A549 (cell line): ENCODE measurements around the gene SET. TPM values are rescaled to one million over a fixed set of nuclear protein-coding genes. Genes with fewer than 3 reads are reported as not detected.
A peak's percentile ranks its signal among the peaks of the same experiment; 100 is the strongest.

Experiments
- ATAC-seq, 2 experiments: fragments of 200-7000 bp in 1 of 2; fragments of >200 bp in 1 of 2; cut with Nextera tagmentation in 1 of 2; cut with Tn5 transposase in 1 of 2; 3 replicates each; pipeline versions ENCODE4 v1.8.0 to v1.9.1; 2018 to 2020; ENCODE audit warnings: mild to moderate bottlenecking in 1 of 2, moderate library complexity in 1 of 2
- CTCF ChIA-PET: fragments of 300-600 bp; sonication (Branson Sonifier 250); formaldehyde crosslinking; extraction: SDS; loops from one replicate; lab custom pipeline; 2021; ENCODE audit warnings: antibody characterized with exemption, inconsistent platforms; lab: Yijun Ruan, JAX
- POLR2A ChIA-PET: fragments of 350-600 bp; formaldehyde crosslinking; extraction: SDS; loops from one replicate; lab custom pipeline; 2021; ENCODE audit warnings: antibody characterized with exemption, inconsistent platforms; lab: Yijun Ruan, JAX
- DNase-seq, 2 experiments: peaks; one replicate each; pipeline versions ENCODE4 v3.0.0 to v3.0.0-alpha.2; 2011 to 2016; ENCODE audit warnings: low read depth in 1 of 2, low spot score in 1 of 2
- FAIRE-seq: peaks from 2 replicates; lab custom pipeline; 2011; peaks lifted over from hg19 to GRCh38; lab: Jason Lieb, UNC
- H3K27ac ChIP-seq, 2 experiments: fragments of >200 bp; sonication (Bioruptor Twin); formaldehyde crosslinking; 3 replicates each; pipeline ENCODE4 v1.5.1; 2016 to 2017
- H3K4me1 ChIP-seq: fragments of >200 bp; sonication (Bioruptor Twin); formaldehyde crosslinking; 3 replicates; pipeline ENCODE4 v1.6.1; 2016
- H3K4me2 ChIP-seq: fragments of >200 bp; sonication (Bioruptor Twin); formaldehyde crosslinking; 3 replicates; pipeline ENCODE4 v1.6.1; 2016
- H3K4me3 ChIP-seq: fragments of >200 bp; sonication (Bioruptor Twin); formaldehyde crosslinking; 3 replicates; pipeline ENCODE4 v1.5.1; 2016
- H3K9me3 ChIP-seq: fragments of >200 bp; sonication (Bioruptor Twin); formaldehyde crosslinking; 3 replicates; pipeline ENCODE4 v1.6.1; 2016
- CBX8 ChIP-seq: fragments of 200-600 bp; sonication (generic); IDR thresholded peaks from 2 replicates; pipeline ENCODE4 v1.6.1; 2016
- EHMT2 ChIP-seq: fragments of 200-600 bp; sonication (generic); IDR thresholded peaks from 2 replicates; pipeline ENCODE4 v1.6.1; 2016; ENCODE audit warnings: antibody characterized with exemption, low read depth, mild to moderate bottlenecking, moderate library complexity
- EP300 ChIP-seq, 2 experiments: fragments of >200 bp; sonication (Bioruptor Twin); formaldehyde crosslinking; IDR thresholded peaks; 2 replicates in 1 of 2; 3 replicates in 1 of 2; pipeline ENCODE4 v1.6.1; 2016 to 2017
- GATA3 ChIP-seq: IDR thresholded peaks from 2 replicates; pipeline ENCODE4 v1.6.1; 2012; ENCODE audit warnings: borderline replicate concordance
- KDM1A ChIP-seq: fragments of 200-600 bp; sonication (generic); IDR thresholded peaks from 2 replicates; pipeline ENCODE4 v1.6.1; 2016; ENCODE audit warnings: low read depth, mild to moderate bottlenecking
- KDM5A ChIP-seq: fragments of 200-600 bp; sonication (generic); IDR thresholded peaks from 2 replicates; pipeline ENCODE4 v1.6.1; 2016; ENCODE audit warnings: antibody characterized with exemption, mild to moderate bottlenecking
- MAX ChIP-seq: IDR thresholded peaks from 2 replicates; pipeline ENCODE4 v1.6.1; 2012
- NR3C1 ChIP-seq: fragments of >200 bp; sonication (Bioruptor Twin); formaldehyde crosslinking; IDR thresholded peaks from 3 replicates; pipeline ENCODE4 v1.6.1; 2017
- POLR2A ChIP-seq: IDR thresholded peaks from 2 replicates; pipeline ENCODE4 v1.6.1; 2012; ENCODE audit warnings: mild to moderate bottlenecking, low read length
- RAD21 ChIP-seq, 2 experiments: fragments of >200 bp in 1 of 2; sonication (Bioruptor Twin) in 1 of 2; formaldehyde crosslinking in 1 of 2; IDR thresholded peaks in 1 of 2; conservative IDR thresholded peaks in 1 of 2; 2 replicates in 1 of 2; 3 replicates in 1 of 2; pipeline ENCODE4 v1.6.1; 2012 to 2018; ENCODE audit warnings: inconsistent platforms in 1 of 2
- RCOR1 ChIP-seq: fragments of 150-350 bp; IDR thresholded peaks from 2 replicates; pipeline ENCODE4 v1.6.1; 2014; ENCODE audit warnings: antibody characterized with exemption, low read length, low read depth
- REST ChIP-seq: fragments of 200-600 bp; sonication (generic); IDR thresholded peaks from 2 replicates; pipeline ENCODE4 v1.6.1; 2016; ENCODE audit warnings: antibody characterized with exemption, mild to moderate bottlenecking, moderate library complexity
- RFX5 ChIP-seq: fragments of 450-650 bp; IDR thresholded peaks from 2 replicates; pipeline ENCODE4 v1.7.1; 2014; ENCODE audit warnings: antibody characterized with exemption, mild to moderate bottlenecking, moderate library complexity
- USF2 ChIP-seq: fragments of 450-650 bp; IDR thresholded peaks from 2 replicates; pipeline ENCODE4 v1.6.1; 2014; ENCODE audit warnings: antibody characterized with exemption
- ZNF302 ChIP-seq: fragments of 250-450 bp; sonication (Bioruptor Pico); IDR thresholded peaks from 2 replicates; pipeline ENCODE4 v1.9.0; 2021; ENCODE audit warnings: inconsistent platforms, mild to moderate bottlenecking, moderate library complexity
- WGBS: methylation state at CpG from one replicate; pipeline ENCODE4 v1.1.6; 2017; ENCODE audit errors: missing lambda C conversion rate; 5-methylcytosine and 5-hydroxymethylcytosine counted together
- polyA plus RNA-seq, 4 experiments: library from polyadenylated mRNA; depleted of rRNA in 3 of 4; stranded (reverse); fragments of >200 nt; fragmentation: RNase III in 1 of 4; extraction: RNeasy Plus Mini Kit Qiagen cat#74134 plus additional on column Dnase treatment in 1 of 4; gene quantifications; 2 replicates in 3 of 4; 3 replicates in 1 of 4; pipeline ENCODE4 v1.2.3, GENCODE V29; 2011 to 2017

SET gene
- polyA plus RNA-seq, 2 of the 4 experiments (the other 2 are of a cell fraction), result 518 to 538 TPM

- Histone ChIP-seq H3K27ac (no peak overlapping the region), H3K9me3 (no peaks in the 10 kb centered on the region), H3K4me3 (no peak overlapping the region), H3K4me1 (peaks cover 14% of the 10 kb centered on the region), H3K4me2 (no peak overlapping the region)
- TF ChIP-seq MAX (no peak), KDM5A (no peak), CBX8 (no peak), KDM1A (no peak), POLR2A (no peak), NR3C1 (no peak)
- 89% methylated on average over 21 of the region's 22 CpGs for WGBS
- DNase-seq, result no peak
- no peak for FAIRE-seq
- ChIA-PET POLR2A (no interaction called here), CTCF (interaction anchor here (1.1 to 2.4 kb wide), 2 partner anchors 11 to 19 kb away, joined by 4 to 6 read pairs; partner anchors contain the start of gene PKN3)
- ATAC-seq, result no peak
Observed at GRCh38 chr9:128720841-128721486, 31.9 kb downstream of the SET start.

GRCh38 chr9:128721487-128722010 is 32.5 kb downstream of the SET start:
- TF ChIP-seq RFX5 (no peak), GATA3 (no peak), EP300 (IDR thresholded peaks at IDR 0.05) (no peak)
- Histone ChIP-seq H3K4me1 (peaks cover 14% of the 10 kb centered on the region), H3K4me2 (no peak overlapping the region), H3K9me3 (no peaks in the 10 kb centered on the region), H3K27ac (no peak overlapping the region), H3K4me3 (no peak overlapping the region)
- CTCF ChIA-PET, result interaction anchor here (1.1 kb wide), 1 partner anchor 19 kb away, joined by 4 read pairs; the partner anchor contains the start of gene PKN3
- no peak for DNase-seq
- no peak for FAIRE-seq
- ATAC-seq, result no peak
- POLR2A ChIA-PET, result no interaction called here
- WGBS, result 83% methylated on average over 3 of the region's 18 CpGs

GRCh38 chr9:128722380-128723351 is 33.6 kb downstream of the SET start:
- no peak for ATAC-seq
- TF ChIP-seq EHMT2, result no peak
- TF ChIP-seq RCOR1, result no peak
- TF ChIP-seq KDM5A, result no peak
- no peak for TF ChIP-seq USF2
- TF ChIP-seq REST, result no peak
- TF ChIP-seq RAD21 (conservative IDR thresholded peaks at IDR 0.05 in 1 of 2, IDR thresholded peaks at IDR 0.05 in 1 of 2), result no peak
- no peak for TF ChIP-seq ZNF302
- TF ChIP-seq NR3C1, result no peak
- TF ChIP-seq, all 56 proteins: peak for 0
- no peak for DNase-seq
- H3K9me3 ChIP-seq, result no peaks in the 10 kb centered on the region
- H3K4me1 ChIP-seq, result peaks cover 14% of the 10 kb centered on the region
- no peak for FAIRE-seq
- H3K4me3 ChIP-seq, result peak overlapping the region; percentile 81
- ChIA-PET POLR2A (interaction anchor here (0.6 kb wide), 1 partner anchor 249 kb away, joined by 7 read pairs; no protein-coding TSS in a partner anchor), CTCF (no interaction called here)
- H3K4me2 ChIP-seq, result peak overlapping the region; percentile 92
- 76% methylated on average over 8 of the region's 9 CpGs for WGBS
- H3K27ac ChIP-seq, result peak overlapping the region; percentile 85 to 91
